H9 (cell line): ENCODE data around the gene USP46. TPM values are rescaled to one million over a fixed set of nuclear protein-coding genes. Genes with fewer than 3 reads are reported as not detected.

Experiments
- DNase-seq: peaks from one replicate; pipeline ENCODE4 v3.0.0-alpha.2; 2017
- H2AFZ ChIP-seq: one replicate; pipeline ENCODE4 v1.6.1; 2013; ENCODE audit warnings: mild to moderate bottlenecking, low read length, control low read depth, moderate library complexity
- H2AK5ac ChIP-seq: 2 replicates; pipeline ENCODE4 v1.6.1; 2013; ENCODE audit warnings: low read length, control low read depth, mixed read lengths; ENCODE audit not compliant: insufficient read length
- H2BK120ac ChIP-seq: one replicate; pipeline ENCODE4 v1.6.1; 2013; ENCODE audit warnings: low read depth, mild to moderate bottlenecking, low read length, control low read depth, inconsistent platforms; ENCODE audit not compliant: poor library complexity, severe bottlenecking
- H2BK12ac ChIP-seq: 2 replicates; pipeline ENCODE4 v1.6.1; 2013; ENCODE audit warnings: low read length, control low read depth, mixed read lengths, low read depth; ENCODE audit not compliant: insufficient read length
- H2BK15ac ChIP-seq: 2 replicates; pipeline ENCODE4 v1.6.1; 2013; ENCODE audit warnings: low read depth, low read length, control low read depth
- H2BK20ac ChIP-seq: one replicate; pipeline ENCODE4 v1.6.1; 2013; ENCODE audit warnings: low read depth, mild to moderate bottlenecking, low read length, control low read depth, inconsistent platforms; ENCODE audit not compliant: poor library complexity, severe bottlenecking
- H2BK5ac ChIP-seq: 2 replicates; pipeline ENCODE4 v1.6.1; 2013; ENCODE audit warnings: low read length, control low read depth, mixed read lengths; ENCODE audit not compliant: insufficient read length
- H3K14ac ChIP-seq: 2 replicates; pipeline ENCODE4 v1.6.1; 2013; ENCODE audit warnings: low read length, control low read depth; ENCODE audit not compliant: insufficient read depth
- H3K18ac ChIP-seq: 2 replicates; pipeline ENCODE4 v1.6.1; 2013; ENCODE audit warnings: low read depth, mild to moderate bottlenecking, mixed read lengths, low read length, control low read depth; ENCODE audit not compliant: insufficient read length
- H3K23ac ChIP-seq: 2 replicates; pipeline ENCODE4 v1.6.1; 2013; ENCODE audit warnings: low read length, control low read depth, mixed read lengths, low read depth; ENCODE audit not compliant: insufficient read length
- H3K23me2 ChIP-seq: 2 replicates; pipeline ENCODE4 v1.6.1; 2013; ENCODE audit warnings: low read depth, mild to moderate bottlenecking, mixed read lengths, low read length, control low read depth; ENCODE audit not compliant: insufficient read length, poor library complexity, severe bottlenecking
- H3K27ac ChIP-seq: 2 replicates; pipeline ENCODE4 v1.5.1; 2013; ENCODE audit warnings: low read length, control low read depth, mixed read lengths, low read depth; ENCODE audit not compliant: insufficient read length
- H3K27me3 ChIP-seq: 2 replicates; pipeline ENCODE4 v1.6.1; 2013; ENCODE audit warnings: low read length, control low read depth, inconsistent platforms; ENCODE audit not compliant: insufficient read depth
- H3K4ac ChIP-seq: 2 replicates; pipeline ENCODE4 v1.6.1; 2013; ENCODE audit warnings: low read depth, mild to moderate bottlenecking, control low read depth, inconsistent platforms, low read length, moderate library complexity
- H3K4me1 ChIP-seq: 2 replicates; pipeline ENCODE4 v1.6.1; 2013; ENCODE audit warnings: low read length, control low read depth, inconsistent platforms; ENCODE audit not compliant: insufficient read depth
- H3K4me2 ChIP-seq: 2 replicates; pipeline ENCODE4 v1.6.1; 2013; ENCODE audit warnings: low read length, control low read depth, mixed read lengths; ENCODE audit not compliant: insufficient read length, insufficient read depth
- H3K56ac ChIP-seq: 2 replicates; pipeline ENCODE4 v1.6.1; 2013; ENCODE audit warnings: low read depth, mild to moderate bottlenecking, mixed read lengths, low read length, control low read depth; ENCODE audit not compliant: insufficient read length
- H3K79me1 ChIP-seq: 2 replicates; pipeline ENCODE4 v1.6.1; 2013; ENCODE audit warnings: low read depth, mild to moderate bottlenecking, moderate library complexity, low read length, control low read depth, inconsistent platforms; ENCODE audit not compliant: insufficient read depth, poor library complexity, severe bottlenecking
- H3K79me2 ChIP-seq: 2 replicates; pipeline ENCODE4 v1.6.1; 2013; ENCODE audit warnings: low read length, control low read depth, inconsistent platforms; ENCODE audit not compliant: insufficient read depth
- H3K9ac ChIP-seq: 2 replicates; pipeline ENCODE4 v1.6.1; 2013; ENCODE audit warnings: low read length, control low read depth, mixed read lengths; ENCODE audit not compliant: insufficient read length; ENCODE audit errors: extremely low read depth
- H3K9me3 ChIP-seq: one replicate; pipeline ENCODE4 v1.6.1; 2013; ENCODE audit warnings: low read depth, low read length, inconsistent platforms; ENCODE audit not compliant: control insufficient read depth
- H3T11ph ChIP-seq: one replicate; pipeline ENCODE4 v1.6.1; 2013; ENCODE audit warnings: mild to moderate bottlenecking, low read length, control low read depth, inconsistent platforms
- H4K20me1 ChIP-seq: one replicate; pipeline ENCODE4 v1.6.1; 2013; ENCODE audit not compliant: control insufficient read depth, insufficient read length, insufficient read depth
- H4K5ac ChIP-seq: 2 replicates; pipeline ENCODE4 v1.6.1; 2013; ENCODE audit warnings: low read depth, mild to moderate bottlenecking, mixed read lengths, low read length, control low read depth; ENCODE audit not compliant: insufficient read length
- H4K8ac ChIP-seq: replicated peaks from 2 replicates; pipeline ENCODE4 v1.6.1; 2013; ENCODE audit warnings: low read length, control low read depth, mixed read lengths, low read depth; ENCODE audit not compliant: insufficient read length
- H4K91ac ChIP-seq: 2 replicates; pipeline ENCODE4 v1.6.1; 2013; ENCODE audit warnings: low read depth, mild to moderate bottlenecking, moderate library complexity, mixed read lengths, low read length, control low read depth; ENCODE audit not compliant: insufficient read length
- H3K27ac Mint-ChIP-seq, 3 experiments: 2 replicates in 2 of 3; 3 replicates in 1 of 3; pipeline ENCODE4 v1.8.0; 2020 to 2021; ENCODE audit warnings: mixed read lengths in 3 of 3, mild to moderate bottlenecking in 1 of 3, moderate library complexity in 1 of 3
- H3K27me3 Mint-ChIP-seq: 2 replicates; pipeline ENCODE4 v1.8.0; 2021; ENCODE audit warnings: low read depth, mild to moderate bottlenecking, moderate library complexity, mixed read lengths
- H3K36me3 Mint-ChIP-seq, 3 experiments: 2 replicates in 2 of 3; 3 replicates in 1 of 3; pipeline ENCODE4 v1.8.0; 2020 to 2021; ENCODE audit warnings: low read depth in 3 of 3, mixed read lengths in 3 of 3; ENCODE audit not compliant: insufficient read depth in 1 of 3
- H3K4me1 Mint-ChIP-seq, 2 experiments: 2 replicates each; pipeline ENCODE4 v1.8.0; 2020; ENCODE audit warnings: mixed read lengths in 2 of 2
- H3K4me3 Mint-ChIP-seq, 2 experiments: 2 replicates in 1 of 2; 3 replicates in 1 of 2; pipeline ENCODE4 v1.8.0; 2020 to 2021; ENCODE audit warnings: mild to moderate bottlenecking in 2 of 2, mixed read lengths in 2 of 2, moderate library complexity in 1 of 2
- H3K9me3 Mint-ChIP-seq, 2 experiments: 2 replicates in 1 of 2; 3 replicates in 1 of 2; pipeline ENCODE4 v1.8.0; 2020; ENCODE audit warnings: mild to moderate bottlenecking in 2 of 2, mixed read lengths in 2 of 2, moderate library complexity in 1 of 2
- whole genome bisulfite sequencing: extraction: QIAGEN DNeasy Blood & Tissue Kit; methylation state at CpG from one replicate; pipeline ENCODE4 v1.1.7; 2013; ENCODE audit warnings: missing lambda C conversion rate, low lambda C conversion rate, mixed read lengths; ENCODE audit not compliant: insufficient read length; ENCODE audit errors: extremely low coverage; 5-methylcytosine and 5-hydroxymethylcytosine counted together
- total RNA-seq: library from RNA; stranded (reverse); gene quantifications from 2 replicates; pipeline ENCODE4 v1.2.1, GENCODE V29; 2021
- TF ChIP-seq, protein P1 (sequence below): fragments of 200-600 bp; sonication (generic); conservative IDR thresholded peaks from 3 replicates; pipeline ENCODE4 v1.8.0; 2021; ENCODE audit warnings: antibody characterized with exemption, mild to moderate bottlenecking

Gene USP46
- total RNA-seq, 1 experiment from 2014 or later = 59.8 TPM

DNA sequence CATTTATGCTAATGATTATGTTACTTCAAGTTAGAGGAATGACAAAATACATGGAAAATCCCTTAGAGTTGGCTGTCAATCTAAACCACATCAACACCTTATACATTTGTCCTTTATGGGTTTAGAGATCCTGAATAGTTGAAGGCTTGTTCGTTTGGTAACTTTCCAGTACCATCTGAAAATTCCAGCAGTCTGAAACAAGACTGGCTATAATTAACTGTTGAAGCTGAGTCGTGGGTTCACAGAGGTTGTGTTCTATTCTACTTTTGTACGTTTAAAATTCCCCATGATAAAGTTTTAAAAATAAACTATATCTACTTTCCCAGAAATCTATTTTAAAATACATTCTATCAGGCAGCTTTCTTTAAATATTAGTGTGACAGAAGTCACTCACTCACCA, 73.0 kb downstream of the USP46 start:
- Histone ChIP-seq H2BK20ac (no peak overlapping the region), H2BK15ac (no peak overlapping the region), H2AFZ (no peak overlapping the region), H4K20me1 (no peaks in the 10 kb centered on the region), H4K8ac (no peak overlapping the region), H2BK5ac (no peak overlapping the region), H3K18ac (no peak overlapping the region), H3K9ac (no peak overlapping the region), H3K4me2 (no peak overlapping the region), H3T11ph (no peak overlapping the region), H3K14ac (no peak overlapping the region), H2BK12ac (no peak overlapping the region), H3K27ac (no peak overlapping the region), H3K4ac (no peak overlapping the region), H3K23me2 (no peaks in the 10 kb centered on the region), H3K4me1 (no peaks in the 10 kb centered on the region), H3K56ac (no peak overlapping the region), H3K79me2 (no peaks in the 10 kb centered on the region), H3K27me3 (no peaks in the 10 kb centered on the region), H4K91ac (no peak overlapping the region), H3K23ac (no peak overlapping the region), H3K79me1 (no peaks in the 10 kb centered on the region), H2AK5ac (no peak overlapping the region), H3K9me3 (no peaks in the 10 kb centered on the region), H2BK120ac (no peak overlapping the region), H4K5ac (no peak overlapping the region)
- Mint-ChIP-seq H3K27ac (no peak overlapping the region), H3K36me3 (no peaks in the 10 kb centered on the region), H3K4me3 (no peak overlapping the region), H3K9me3 (no peaks in the 10 kb centered on the region; a peak in 1 of 5 replicates), H3K4me1 (peaks cover 23 to 28% of the 10 kb centered on the region in 2 experiments), H3K27me3 (no peaks in the 10 kb centered on the region)
- WGBS = no CpG with 5 or more reads among the region's 3 CpGs
- DNase-seq = no peak
- TF ChIP-seq, protein P1, sequence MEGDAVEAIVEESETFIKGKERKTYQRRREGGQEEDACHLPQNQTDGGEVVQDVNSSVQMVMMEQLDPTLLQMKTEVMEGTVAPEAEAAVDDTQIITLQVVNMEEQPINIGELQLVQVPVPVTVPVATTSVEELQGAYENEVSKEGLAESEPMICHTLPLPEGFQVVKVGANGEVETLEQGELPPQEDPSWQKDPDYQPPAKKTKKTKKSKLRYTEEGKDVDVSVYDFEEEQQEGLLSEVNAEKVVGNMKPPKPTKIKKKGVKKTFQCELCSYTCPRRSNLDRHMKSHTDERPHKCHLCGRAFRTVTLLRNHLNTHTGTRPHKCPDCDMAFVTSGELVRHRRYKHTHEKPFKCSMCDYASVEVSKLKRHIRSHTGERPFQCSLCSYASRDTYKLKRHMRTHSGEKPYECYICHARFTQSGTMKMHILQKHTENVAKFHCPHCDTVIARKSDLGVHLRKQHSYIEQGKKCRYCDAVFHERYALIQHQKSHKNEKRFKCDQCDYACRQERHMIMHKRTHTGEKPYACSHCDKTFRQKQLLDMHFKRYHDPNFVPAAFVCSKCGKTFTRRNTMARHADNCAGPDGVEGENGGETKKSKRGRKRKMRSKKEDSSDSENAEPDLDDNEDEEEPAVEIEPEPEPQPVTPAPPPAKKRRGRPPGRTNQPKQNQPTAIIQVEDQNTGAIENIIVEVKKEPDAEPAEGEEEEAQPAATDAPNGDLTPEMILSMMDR = no peak
